ENCODE measurements around the gene EPC2.

Gene EPC2

DNA sequence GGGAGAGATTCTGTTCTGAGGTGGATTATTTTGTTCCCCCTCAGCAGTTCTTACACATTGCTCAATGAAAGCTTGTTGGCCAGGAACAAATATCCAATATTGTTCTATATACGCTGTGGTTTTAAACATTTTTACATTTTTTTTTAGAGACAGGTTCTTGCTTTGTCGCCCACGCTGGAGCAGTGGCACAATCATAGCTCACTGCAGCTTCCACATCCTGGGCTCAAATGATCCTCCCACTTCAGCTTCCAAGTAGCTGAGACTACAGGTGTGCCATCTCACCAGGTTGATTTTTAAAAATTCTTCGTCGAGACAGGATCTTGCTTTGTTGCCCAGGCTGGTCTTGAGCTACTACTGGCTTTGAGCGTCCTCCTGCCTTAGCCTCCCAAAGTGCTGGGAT, 171.6 kb downstream of the EPC2 start:
- DNase-seq = no peak

GRCh38 chr2:148817210-148817708, 172.7 kb downstream of the EPC2 start:
- DNase-seq = no peak

GRCh38 chr2:148819019-148819585, 174.6 kb downstream of the EPC2 start:
- DNase-seq = no peak

- DNase-seq = no peak
These were observed 179.6 kb downstream of the EPC2 start for GRCh38 chr2:148824190-148824589.

- DNase-seq = no peak
These were observed 182.2 kb downstream of the EPC2 start for GRCh38 chr2:148826791-148827190.

DNA sequence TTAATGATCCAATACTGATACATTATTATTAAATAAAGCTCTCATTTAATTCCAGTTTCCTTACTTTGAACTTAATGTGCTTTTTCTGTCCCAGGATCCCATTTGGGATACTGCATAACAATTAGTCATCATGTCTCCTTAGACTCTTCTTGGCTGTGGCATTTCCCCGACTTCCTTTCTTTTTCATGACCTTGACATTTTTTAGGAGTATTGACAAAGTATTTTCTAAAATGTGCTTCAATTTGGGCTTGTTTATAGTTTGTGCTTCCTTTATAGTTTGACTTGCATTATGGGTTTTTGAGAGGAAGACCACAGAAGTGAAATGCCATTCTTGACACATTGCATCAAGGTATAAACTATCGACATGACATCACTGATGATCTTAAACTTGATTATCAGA, 184.4 kb downstream of the EPC2 start:
- DNase-seq = no peak

- DNase-seq = no peak
These were observed 185.1 kb downstream of the EPC2 start for GRCh38 chr2:148829618-148830017.

- DNase-seq = no peak
These were observed 188.1 kb downstream of the EPC2 start for GRCh38 chr2:148832637-148833036.

Data from NCI-H226 (cell line).